ENCODE results near the gene BORCS5.
A peak's percentile ranks its signal among the peaks of the same experiment; 100 is the strongest.

The BORCS5 gene

GRCh38 chr12:12436831-12437345 is 80.0 kb downstream of the BORCS5 start:
- no peak for DNase-seq

GRCh38 chr12:12439636-12440035 is 82.8 kb downstream of the BORCS5 start:
- no peak for DNase-seq

- no peak for DNase-seq
These were observed 84.0 kb downstream of the BORCS5 start for GRCh38 chr12:12440784-12441428.

DNA sequence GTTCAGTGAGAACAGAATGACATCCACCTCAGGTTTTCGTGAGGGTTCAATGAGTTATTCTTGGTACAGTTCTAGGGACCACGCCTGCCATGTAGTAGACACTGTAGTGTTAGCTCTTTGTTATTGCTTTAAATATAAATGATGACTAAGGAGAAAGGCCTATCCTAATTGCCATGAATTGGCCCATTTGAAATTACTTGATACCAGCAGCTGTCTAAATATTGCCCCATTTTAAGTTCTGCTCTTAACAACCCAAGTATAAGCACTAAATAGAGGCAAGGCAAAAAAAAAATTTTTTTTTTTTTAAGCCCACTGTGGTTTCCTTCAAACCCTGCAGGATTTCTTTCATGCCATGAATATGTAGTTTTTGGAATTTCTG is 84.5 kb downstream of the BORCS5 start:
- no peak for DNase-seq

DNA sequence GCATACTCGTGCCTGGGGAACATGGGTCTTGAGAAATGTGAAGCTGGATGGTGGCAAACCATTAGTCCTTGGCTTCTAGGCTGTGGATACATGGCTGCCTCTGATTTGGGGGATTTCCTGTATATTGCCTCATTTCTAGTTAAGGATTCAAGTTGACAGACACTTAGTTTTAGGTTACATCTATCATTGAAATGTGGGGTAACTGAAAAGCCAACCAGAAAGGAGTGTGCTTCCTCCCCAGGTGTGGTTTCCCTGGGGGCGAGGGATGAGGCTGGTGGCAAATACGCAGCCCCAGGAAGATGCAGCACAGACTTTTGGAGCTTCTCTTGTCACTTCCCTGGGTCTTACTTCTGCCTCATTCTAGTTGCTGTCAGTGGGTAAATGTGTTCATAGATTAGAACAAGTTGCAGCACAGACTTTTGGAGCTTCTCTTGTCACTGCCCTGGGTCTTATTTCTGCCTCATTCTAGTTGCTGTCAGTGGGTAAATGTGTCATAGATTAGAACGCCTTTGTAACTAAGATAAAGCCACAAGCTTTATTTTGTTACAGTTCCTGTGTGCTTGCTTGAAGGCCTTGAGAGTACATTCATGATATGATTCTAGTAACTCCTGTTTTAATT is 85.1 kb downstream of the BORCS5 start:
- no peak for DNase-seq

DNA sequence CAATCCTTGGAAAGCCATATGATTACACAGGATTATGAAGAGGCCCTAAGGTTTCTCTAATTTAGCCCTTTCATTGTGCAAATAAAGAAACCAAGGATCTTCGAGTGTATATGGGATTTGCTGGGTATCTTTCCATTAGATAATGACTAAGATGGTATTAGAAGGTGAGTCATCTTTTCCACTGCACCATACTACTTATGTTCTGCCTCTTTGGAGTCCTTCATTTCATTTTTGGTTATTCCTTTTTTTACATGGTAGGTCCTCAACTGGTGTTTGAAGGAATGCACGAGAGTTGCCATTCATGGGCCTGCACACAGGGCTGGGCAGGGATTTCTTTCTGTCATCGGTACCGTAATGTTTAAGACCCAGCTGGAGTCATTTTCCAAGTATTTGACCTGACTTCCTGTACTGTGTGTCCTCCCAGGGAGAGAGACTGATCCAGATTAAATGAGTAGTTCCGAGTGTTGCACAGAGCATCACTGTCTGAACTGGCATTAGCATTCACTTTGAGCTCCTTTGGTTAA is 85.7 kb downstream of the BORCS5 start:
- no peak for DNase-seq

- no peak for DNase-seq
These were observed 86.6 kb downstream of the BORCS5 start for GRCh38 chr12:12443431-12443878.

GRCh38 chr12:12445165-12445881 is 88.4 kb downstream of the BORCS5 start:
- DNase-seq, result no peak

GRCh38 chr12:12445882-12446181 is 89.0 kb downstream of the BORCS5 start:
- no peak for DNase-seq

- peak; percentile 42 to 54 for DNase-seq
These were observed 89.9 kb downstream of the BORCS5 start for GRCh38 chr12:12446786-12447185.

DNA sequence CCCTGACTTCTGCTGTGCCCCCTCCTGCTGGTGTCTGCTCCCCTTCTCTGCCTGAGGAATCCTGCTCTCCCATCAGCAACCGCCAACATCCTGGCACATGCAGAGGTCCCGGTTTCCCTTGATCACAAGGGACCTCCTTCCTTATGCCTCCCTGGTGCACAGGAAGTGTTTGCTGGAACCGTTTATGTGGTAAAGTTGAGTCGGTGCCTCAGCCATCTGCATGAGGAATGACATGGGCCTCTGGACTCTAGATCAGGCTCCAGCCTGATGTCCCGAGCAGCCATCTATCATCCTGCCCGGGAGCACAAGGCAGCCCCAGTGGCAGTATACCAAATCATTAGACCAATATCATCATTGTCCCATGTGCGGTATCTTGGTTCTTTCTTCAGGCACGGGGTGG is 90.4 kb downstream of the BORCS5 start:
- no peak for DNase-seq

DNA sequence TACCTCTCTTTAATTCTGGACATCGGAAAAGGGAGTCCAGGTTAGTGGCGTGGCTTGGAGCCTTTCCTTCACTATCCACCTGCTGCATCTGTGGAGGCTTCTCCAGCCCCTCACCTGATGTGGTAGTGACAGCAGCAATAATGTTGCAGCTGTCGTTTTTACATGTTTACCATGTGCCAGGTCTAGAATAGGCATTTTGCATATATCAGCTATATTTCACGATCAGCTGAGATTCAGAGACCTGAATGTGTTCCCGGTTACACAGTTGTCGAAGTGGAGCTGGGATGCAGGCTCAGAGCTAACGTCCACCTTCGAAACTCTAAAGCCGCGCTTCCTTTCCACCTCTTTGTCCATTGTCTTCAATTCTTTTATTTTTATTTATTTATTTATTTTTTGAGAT is 91.0 kb downstream of the BORCS5 start:
- no peak for DNase-seq

GRCh38 chr12:12449533-12450025 is 92.7 kb downstream of the BORCS5 start:
- peak; percentile 91 to 96 for DNase-seq

GRCh38 chr12:12450043-12450471 is 93.2 kb downstream of the BORCS5 start:
- no peak for DNase-seq

- DNase-seq, result no peak
These were observed 94.2 kb downstream of the BORCS5 start for GRCh38 chr12:12451098-12451497.

- DNase-seq, result no peak
These were observed 95.5 kb downstream of the BORCS5 start for GRCh38 chr12:12452326-12452902.

GRCh38 chr12:12453635-12454034 is 96.8 kb downstream of the BORCS5 start:
- DNase-seq, result no peak

GRCh38 chr12:12454315-12454714 is 97.4 kb downstream of the BORCS5 start:
- DNase-seq, result no peak

DNA sequence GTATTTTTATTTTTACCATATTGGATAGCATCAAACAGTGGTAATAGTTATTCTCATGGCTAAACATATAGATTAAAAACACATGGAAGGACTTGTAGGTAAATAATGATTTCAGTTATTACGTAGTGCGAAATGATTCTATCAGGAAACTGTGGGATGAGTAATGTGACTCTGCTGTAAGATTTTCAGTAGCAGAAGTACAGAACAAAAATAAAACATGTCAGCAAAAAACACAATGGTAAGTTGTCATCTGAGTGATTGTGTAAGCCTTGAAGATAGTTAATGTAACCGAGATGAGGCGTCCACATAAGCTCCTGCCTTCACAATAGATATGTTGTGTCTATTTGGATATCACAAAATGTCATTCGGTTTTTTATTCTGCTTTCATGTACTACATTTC is 99.8 kb downstream of the BORCS5 start:
- DNase-seq, result peak; percentile 45 to 48

DNA sequence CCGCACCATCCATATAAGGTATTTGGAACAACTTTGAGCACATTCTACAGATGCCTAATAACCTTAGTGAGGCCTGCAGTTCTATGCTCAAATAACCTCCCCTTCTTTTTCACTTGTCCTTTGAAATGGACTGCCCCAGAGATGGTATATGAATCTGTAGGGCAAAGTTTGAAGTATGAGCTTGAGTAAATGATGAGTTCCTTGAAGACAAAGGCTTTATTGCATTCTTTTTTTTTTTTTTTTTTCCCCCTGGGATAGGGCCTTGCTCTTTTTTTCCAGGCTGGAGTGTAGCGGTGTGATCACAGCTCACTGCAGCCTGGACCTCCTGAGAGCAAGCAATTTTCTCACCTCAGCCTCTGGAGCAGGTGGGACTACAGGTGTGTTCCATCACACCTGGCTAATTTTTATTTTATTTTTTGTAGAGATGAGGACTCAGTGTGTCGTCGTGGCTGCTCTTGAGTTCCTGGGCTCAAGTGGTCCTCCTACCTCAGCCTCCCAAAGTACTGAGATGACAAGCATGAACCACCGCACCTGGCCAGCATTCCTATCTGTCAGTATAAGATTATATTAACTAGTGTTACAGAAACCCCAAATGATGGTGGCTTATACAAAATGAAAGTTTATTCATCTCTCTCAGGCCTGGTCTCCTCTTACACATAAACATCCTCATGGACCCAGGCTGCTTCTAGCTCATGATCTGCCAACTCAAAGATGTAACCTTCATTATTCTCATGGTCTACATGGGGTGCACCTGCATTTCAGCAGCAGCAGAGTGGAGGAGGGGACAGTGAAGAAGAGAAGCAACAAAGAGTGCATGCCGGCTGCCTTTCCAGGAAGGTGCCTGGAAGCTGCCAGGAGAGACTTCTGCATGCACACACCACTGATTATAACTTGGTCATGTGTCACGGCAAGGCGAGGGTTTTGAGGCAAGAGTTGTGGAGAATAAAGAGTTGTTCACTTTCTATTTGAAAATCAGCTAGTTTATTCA is 104.4 kb downstream of the BORCS5 start:
- DNase-seq, result no peak

DNA sequence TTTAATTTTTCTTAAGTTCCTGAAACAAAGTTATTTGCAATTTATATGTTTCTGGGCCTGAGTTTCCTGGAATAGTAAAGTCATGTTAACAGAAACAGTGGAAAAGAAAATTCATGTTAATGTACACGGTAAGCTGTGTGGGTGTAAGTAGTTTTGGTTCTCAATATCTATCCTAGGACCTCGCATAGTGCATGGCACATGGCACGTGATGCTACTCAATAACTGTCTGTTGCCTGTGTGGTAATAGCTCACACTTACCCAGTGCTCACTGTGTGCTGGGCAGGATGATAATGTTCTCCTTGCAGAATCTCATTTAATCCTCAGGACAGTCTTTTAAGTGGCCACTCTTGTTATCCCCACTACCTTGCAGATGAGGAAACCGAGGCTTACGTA is 105.0 kb downstream of the BORCS5 start:
- no peak for DNase-seq

GRCh38 chr12:12465522-12465921 is 108.6 kb downstream of the BORCS5 start:
- no peak for DNase-seq
